HK-2 (cell line): Measurements from ENCODE around the gene BLOC1S4.

Experiments
- DNase-seq: peaks from one replicate; pipeline ENCODE4 v3.0.0-alpha.2; 2018; ENCODE audit not compliant: unreplicated experiment

BLOC1S4 gene

DNA sequence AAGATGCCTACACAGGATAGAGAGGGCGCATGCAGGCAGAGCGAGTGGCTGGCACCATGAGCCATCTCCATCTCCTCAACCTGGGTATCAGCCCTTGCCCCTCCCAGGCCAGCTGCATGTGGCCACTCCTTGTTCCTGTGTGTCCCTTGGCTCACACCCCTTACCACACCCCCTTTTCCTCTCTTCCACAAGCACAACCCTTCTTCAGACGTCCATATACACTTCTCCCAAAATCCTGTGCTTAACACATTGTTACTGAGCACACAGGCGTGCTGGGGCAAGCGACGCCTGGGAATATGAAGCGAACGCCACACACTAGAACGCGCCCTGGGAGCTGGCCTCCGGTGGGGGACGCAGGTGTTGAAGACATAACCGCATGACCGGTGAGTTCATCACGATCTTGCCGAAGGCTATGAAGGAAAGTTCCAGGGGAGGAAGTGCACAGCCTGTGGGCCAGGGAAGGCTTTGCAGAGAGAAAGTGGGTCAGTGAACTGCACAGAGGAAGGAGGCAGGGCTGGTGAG is 47.4 kb downstream of the BLOC1S4 start:
- no peak for DNase-seq

DNA sequence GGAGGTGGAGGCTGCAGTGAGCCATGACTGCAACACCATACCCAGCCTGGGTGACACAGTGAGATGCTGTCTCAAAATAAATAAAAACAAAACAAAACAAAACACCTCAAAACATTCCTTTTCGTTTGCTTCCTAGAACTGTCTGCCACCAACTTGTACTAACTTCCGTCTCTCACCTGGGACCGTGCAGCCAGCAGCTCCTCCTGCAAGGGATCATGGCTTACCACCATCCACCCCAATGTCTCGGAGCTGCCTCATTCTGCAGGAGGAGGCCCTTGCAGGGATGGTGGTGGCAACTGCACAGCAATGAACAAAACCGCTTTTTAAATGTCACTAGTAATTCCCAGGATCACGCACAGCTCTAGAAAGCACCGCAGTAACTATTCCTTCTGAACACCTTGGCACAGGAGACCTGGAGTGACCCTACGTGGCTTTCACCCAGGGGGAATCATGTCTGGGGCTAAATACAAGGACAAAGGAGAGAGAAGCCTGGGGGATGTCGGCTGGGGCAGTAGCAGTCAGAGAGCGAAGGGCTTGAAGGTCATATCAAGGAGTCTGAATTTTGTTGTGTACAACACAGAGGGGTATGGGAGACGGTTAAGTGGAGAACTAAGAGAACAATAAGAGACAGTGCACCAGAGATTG is 49.1 kb downstream of the BLOC1S4 start:
- no peak for DNase-seq

GRCh38 chr4:6765703-6766102 is 49.7 kb downstream of the BLOC1S4 start:
- DNase-seq, result no peak
